Hematopoietic multipotent progenitor cell treated with erythropoietin and hydrocortisone succinate and interleukin-3 and kit ligand, for 15 days (in vitro differentiated cells): Measurements from ENCODE around the gene TEKT4.
"Not testable (repeated sequence)": the region's sequence is repeated elsewhere in the genome, so short reads cannot be mapped to it uniquely, and the experiment has no call there.

ENCODE experiments used
- DNase-seq: peaks from one replicate; pipeline ENCODE4 v3.0.0-alpha.2; 2015; ENCODE audit warnings: low spot score

TEKT4 gene

DNA sequence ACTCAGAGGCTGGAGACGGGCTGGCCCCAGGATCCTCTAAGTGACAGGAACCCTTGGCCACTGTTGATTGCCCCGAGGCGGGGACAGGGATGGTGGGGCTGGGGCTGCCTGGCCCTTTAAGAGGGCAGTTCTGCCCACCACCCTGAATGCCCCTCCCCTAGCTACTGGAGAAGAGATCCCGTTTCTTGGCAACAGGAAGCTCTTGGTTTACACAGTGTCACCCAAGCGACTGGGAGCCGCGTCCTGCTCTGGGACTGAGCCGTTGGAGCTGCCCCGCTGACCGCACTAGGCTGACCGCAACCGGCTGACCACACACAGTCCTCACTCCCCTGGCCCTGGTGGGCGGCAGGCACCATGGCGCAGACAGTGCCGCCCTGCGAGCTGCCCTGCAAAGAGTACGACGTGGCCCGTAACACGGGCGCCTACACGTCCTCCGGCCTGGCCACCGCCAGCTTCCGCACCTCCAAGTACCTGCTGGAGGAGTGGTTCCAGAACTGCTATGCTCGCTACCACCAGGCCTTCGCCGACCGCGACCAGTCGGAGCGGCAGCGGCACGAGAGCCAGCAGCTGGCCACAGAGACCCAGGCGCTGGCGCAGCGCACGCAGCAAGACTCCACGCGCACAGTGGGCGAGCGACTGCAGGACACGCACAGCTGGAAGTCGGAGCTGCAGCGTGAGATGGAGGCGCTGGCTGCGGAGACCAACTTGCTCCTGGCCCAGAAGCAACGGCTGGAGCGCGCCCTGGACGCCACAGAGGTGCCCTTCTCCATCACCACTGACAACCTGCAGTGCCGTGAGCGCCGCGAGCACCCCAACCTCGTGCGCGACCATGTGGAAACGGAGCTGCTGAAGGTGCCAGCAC is at the start of gene TEKT4:
Gene TEKT4, plus strand, starts transcription at position 205 of the 862 bp plus-strand sequence. Its CDS starts 150 bp downstream, at position 355.
- DNase-seq = no peak

DNA sequence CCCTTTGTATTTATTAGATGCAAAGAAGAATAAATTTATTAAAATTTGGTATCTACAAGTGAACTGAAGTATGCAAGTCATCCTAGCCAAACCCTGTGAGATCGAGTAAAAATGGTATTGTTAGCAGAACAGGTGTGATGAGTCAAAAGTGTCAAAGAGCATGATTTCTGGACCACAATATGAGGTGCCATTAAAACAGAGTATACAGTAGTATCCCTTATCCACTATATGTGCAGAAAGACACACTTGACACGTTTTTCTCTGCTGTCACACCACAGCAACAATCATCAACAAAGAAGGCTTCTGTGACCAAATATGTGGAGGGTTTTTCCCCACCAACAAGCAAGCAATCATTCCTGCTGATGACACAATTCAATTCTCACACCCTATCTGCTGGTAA is 32.0 kb upstream of the TEKT4 start:
- DNase-seq = not testable (repeated sequence)

- DNase-seq = not testable (repeated sequence)
Observed at GRCh38 chr2:94856856-94857255, 14.4 kb upstream of the TEKT4 start.

- DNase-seq = not testable (repeated sequence)
Observed at GRCh38 chr2:94857367-94858162, 13.7 kb upstream of the TEKT4 start.

DNA sequence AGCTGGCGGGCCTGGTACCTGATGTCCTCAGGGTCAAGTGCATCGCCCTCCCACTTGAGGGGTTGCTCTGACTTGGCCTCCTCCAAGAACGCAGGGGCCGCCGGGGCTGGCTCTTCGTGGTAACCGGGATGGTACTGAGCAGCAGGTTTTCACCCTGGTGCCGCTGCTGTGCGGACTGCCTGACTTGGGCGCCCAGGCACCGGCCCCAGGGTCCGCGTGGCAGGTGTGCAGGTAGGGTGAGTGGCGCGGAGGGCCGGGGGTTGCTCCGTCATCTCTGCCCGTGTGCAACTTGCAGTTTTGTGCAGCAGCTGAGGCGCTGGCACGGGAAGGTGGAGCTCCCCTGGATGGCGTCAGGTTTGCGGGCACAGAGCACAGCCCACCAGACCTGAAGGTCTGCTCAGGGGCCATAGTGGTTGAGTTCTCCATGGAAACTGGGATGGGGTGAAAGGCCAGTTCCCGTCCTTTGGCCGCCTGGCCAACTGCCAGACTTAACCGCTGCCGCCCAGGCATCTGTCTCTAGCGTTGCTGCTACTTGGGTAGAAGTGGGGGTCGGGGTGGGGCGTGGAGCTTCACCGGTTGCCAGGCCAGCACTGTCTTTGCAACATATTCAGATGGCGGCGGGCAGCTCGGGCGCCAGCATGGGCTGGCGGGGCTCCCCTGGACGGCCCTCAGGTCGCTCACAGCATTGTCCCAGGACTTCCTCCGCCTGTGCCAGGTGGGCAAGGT is 12.9 kb upstream of the TEKT4 start:
- DNase-seq = not testable (repeated sequence)

- DNase-seq = no peak
Observed at GRCh38 chr2:94861308-94862152, 9.7 kb upstream of the TEKT4 start.

DNA sequence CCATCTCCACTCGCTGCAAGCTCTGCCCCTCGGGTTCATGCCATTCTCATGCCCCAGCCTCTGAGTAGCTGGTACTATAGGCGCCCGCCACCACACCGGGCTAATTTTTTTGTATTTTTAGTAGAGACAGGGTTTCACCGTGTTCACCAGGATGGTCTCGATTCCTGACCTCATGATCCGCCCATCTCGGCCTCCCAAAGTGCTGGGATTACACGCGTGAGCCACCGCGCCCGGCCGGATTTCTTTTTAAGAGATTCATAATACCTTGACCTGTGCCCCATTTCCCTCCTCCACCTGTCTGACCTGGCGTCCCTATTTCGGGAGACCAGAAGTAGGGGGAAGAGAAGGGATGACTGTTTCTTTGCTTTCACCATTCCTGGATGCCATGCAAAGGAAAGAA is 8.3 kb upstream of the TEKT4 start:
- DNase-seq = not testable (repeated sequence)

DNA sequence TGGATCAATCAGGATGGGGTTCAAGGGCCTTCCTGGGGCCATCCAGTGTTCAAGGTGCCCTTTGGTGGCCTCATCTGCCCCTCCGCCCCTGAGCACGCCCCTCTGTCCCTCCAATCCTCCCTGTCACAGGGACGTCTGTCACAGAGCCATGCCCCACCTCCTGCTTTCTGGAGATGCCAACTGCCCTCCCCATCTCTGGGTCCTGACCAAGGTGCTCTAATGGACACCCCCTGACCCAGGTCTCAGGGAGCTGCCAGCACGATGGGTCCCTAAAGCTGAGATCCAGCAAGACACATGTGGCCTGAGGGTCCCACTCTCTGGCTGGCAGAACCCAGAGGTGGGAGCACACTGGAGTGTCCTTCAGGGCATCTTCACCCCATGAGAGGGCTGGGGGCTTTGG is 2.1 kb upstream of the TEKT4 start:
- no peak for DNase-seq

DNA sequence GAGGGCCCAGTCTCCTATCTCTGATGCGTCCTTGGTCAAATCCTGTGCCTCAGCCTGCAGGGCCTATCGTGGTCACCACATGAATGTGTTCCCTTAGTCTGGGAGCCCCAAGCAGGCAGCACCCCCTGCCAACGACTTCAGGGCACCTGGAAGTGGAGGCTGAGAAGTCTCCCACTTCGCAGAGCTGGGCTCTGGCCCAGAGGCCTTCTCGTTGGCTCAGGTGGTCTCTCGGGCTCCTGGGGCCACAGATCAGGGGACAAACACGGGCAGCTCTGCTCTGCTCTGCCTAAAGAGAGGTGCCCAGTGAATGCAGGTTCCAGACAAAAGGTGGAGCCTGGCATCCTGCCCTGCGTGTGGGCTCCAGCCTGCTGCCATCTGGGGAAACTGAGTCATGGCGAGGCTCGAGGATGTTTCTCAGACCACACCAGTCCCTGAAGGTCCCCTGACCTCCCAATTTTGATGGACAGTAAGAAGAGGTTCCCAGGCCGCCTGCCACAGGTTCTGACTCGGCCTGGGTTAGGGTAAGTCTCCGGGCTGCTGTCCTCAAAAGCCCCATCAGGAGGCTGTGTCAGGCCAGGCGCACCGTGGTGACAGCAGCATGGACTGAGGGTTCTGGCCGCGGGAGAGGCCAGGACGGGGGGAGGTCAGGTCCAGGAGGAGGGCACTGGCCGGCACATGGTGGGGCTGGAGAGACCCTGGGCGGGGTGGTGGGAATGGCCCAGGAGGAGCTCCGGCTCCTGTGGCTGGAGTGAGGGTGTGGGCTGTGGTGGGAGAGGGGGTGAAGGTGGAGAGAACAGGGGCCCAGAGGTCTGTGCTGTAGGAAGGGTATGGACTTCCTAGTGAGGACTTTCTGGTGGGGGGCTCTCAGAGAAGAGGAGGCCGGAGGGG is 1.4 kb upstream of the TEKT4 start:
- DNase-seq = no peak

GRCh38 chr2:94870440-94871225 is 597 bp upstream of the TEKT4 start:
- DNase-seq = no peak

- DNase-seq = no peak
Observed at GRCh38 chr2:94872088-94872618, 923 bp downstream of the TEKT4 start.

- DNase-seq = no peak
Observed at GRCh38 chr2:94872676-94873361, 1.6 kb downstream of the TEKT4 start.

DNA sequence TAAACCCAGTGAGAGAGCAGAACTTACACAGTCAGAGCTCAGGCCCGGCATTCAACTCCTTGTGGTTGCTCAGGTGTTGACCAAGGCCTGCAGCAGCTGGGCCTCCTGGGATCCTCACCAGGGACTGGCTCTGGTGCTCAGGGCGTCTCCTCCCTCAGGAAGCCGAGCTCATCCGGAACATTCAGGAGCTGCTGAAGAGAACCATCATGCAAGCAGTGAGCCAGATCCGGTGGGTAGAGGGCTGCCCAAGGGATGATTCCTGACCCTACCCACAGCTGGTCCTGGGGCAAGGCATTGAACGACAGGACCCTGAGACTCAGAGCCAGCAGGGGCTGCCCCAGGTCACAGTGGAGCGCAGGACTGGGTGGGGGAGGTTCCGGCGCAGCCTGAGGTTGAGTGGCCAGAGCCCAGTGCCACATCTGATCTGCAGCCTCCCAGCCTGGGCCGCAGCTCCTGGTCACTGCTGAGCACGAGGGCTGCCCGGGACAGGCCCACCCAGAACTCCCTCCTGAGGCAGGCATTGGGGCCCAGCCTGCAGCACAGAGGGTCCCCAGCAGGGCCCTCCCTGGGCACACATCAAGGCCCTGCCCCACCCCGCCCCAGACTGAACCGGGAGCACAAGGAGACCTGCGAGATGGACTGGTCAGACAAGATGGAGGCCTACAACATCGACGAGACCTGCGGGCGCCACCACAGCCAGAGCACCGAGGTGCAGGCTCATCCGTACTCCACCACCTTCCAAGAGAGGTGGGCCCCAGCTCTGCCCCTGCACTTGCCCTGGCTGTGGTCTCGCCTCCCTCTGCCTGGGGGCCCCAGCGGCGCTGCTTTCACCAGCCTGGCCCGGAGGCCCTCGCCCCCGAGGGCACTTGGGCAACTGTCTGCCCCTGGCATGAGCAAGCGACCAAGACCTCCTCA is 2.4 kb downstream of the TEKT4 start:
- no peak for DNase-seq

- peak; percentile 57 for DNase-seq
Observed at GRCh38 chr2:94874277-94874997, 3.2 kb downstream of the TEKT4 start.

DNA sequence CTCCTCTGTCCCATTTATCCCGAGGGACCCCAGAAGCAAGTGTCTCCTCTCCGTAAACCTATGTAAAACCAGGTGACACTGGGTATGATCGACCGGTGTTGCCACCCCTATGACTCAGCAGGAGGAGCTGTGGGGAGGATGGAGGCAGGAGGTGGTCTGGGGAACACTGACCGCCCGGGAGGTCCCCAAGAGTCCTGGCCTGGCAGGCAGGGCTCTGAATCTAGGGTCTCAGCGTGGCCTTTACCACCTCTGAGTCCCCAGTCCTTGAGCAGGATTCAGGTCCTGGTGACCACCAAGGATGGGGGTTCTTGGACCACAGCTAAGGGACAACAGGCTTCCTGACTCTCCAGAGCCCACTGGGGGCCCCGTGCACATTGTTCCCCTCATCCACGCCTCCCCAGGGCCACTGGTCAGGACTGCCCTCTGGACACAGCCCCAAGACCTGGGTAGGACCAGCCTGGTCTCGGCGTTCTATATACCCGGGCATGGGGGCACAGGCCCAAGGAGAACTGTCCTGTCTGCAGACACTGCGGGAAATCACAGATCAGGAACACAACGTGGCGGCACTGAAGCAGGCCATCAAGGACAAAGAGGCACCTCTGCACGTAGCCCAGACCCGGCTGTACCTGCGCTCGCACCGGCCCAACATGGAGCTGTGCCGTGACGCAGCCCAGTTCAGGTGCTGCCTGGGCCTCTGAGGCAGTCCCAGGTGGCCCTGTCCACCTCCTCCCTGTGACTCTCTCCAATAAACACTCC is 4.0 kb downstream of the TEKT4 start:
- DNase-seq = no peak

DNA sequence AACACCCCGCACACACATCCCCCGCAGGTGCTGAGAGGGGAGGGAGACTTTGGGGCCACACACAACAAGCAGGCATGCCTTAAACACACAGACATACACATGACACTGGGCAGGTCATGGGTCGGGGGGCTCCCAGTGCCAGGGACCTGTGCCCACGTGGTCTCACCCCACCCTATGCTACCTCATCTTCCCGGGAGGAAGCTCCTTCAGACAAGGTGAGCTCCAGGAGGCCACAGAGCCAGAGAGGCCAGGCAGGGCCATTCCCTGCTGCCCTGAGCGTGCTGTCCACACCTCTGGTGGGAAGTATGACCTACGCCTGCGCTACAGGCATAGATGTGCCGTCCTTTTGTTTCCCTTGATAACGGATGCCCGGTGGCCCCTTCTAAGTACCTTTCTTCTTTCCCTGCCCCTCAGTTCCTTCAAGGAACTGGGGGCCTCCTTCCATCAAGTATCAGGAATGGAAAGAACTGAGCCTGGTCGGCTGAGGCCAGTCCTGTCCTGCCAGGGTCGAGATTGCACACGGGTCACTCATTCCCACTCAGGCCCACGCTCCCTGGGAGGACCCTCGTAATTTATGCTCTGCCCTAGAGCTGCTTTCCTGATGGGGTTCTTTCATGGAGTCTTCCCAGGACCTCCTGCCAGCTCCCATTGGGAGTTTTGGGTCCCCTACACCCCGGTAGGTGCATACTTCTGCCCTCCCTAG is 4.7 kb downstream of the TEKT4 start:
- DNase-seq = no peak
